HEK293 (cell line): ENCODE measurements around the gene BLMH.
"Not testable (repeated sequence)": the region's sequence is repeated elsewhere in the genome, so short reads cannot be mapped to it uniquely, and the experiment has no call there.

Experiments used
- CTCF ChIA-PET: fragments of 350-600 bp; formaldehyde crosslinking; extraction: SDS; loops from one replicate; lab custom pipeline; 2021; ENCODE audit warnings: antibody characterized with exemption; lab: Yijun Ruan, JAX
- POLR2A ChIA-PET: fragments of 300-600 bp; formaldehyde crosslinking; extraction: SDS; loops from one replicate; lab custom pipeline; 2020; ENCODE audit warnings: antibody characterized with exemption, inconsistent platforms; lab: Yijun Ruan, JAX
- H3K27ac ChIP-seq: fragments of 200-500 bp; sonication (Bioruptor generic); 2 replicates; pipeline ENCODE4 v1.5.1; 2014; ENCODE audit warnings: low read depth, low read length, control low read depth, inconsistent platforms; ENCODE audit errors: extremely low read depth
- H3K36me3 ChIP-seq, 2 experiments: fragments of 200-500 bp in 1 of 2; sonication (Bioruptor generic) in 1 of 2; 1 replicate in 1 of 2; 2 replicates in 1 of 2; pipeline ENCODE4 v1.5.1; 2014 to 2017; ENCODE audit warnings: inconsistent platforms in 2 of 2, low read length in 2 of 2; ENCODE audit not compliant: control insufficient read depth in 2 of 2, insufficient read depth in 1 of 2
- H3K4me1 ChIP-seq: fragments of 200-500 bp; sonication (Bioruptor generic); 2 replicates; pipeline ENCODE4 v1.5.1; 2014; ENCODE audit warnings: mild to moderate bottlenecking, low read length, inconsistent platforms; ENCODE audit not compliant: control insufficient read depth, insufficient read depth
- H3K4me3 ChIP-seq: 2 replicates; pipeline ENCODE4 v1.5.1; 2011; ENCODE audit warnings: low read depth, mild to moderate bottlenecking, control low read depth, low read length, moderate library complexity
- H3K9me3 ChIP-seq: fragments of 200-500 bp; sonication (Bioruptor generic); 2 replicates; pipeline ENCODE4 v1.5.1; 2014; ENCODE audit warnings: low read depth, low read length, inconsistent platforms; ENCODE audit not compliant: control insufficient read depth, insufficient read depth
- GLI2 ChIP-seq: fragments of 450-650 bp; formaldehyde crosslinking; IDR thresholded peaks from 2 replicates; pipeline ENCODE4; 2017; ENCODE audit warnings: missing biosample characterization, missing genetic modification characterization, low read depth, borderline replicate concordance
- KLF7 ChIP-seq: fragments of 450-650 bp; formaldehyde crosslinking; IDR thresholded peaks from 2 replicates; pipeline ENCODE4 v1.5.1; 2016; ENCODE audit warnings: missing biosample characterization, missing genetic modification characterization, borderline replicate concordance
- MZF1 ChIP-seq: fragments of 450-650 bp; formaldehyde crosslinking; IDR thresholded peaks from 2 replicates; pipeline ENCODE4 v1.5.1; 2017; ENCODE audit warnings: missing biosample characterization, missing genetic modification characterization, borderline replicate concordance
- PRDM1 ChIP-seq: fragments of 450-650 bp; formaldehyde crosslinking; IDR thresholded peaks from 2 replicates; pipeline ENCODE4; 2016; ENCODE audit warnings: missing biosample characterization, missing genetic modification characterization
- REPIN1 ChIP-seq: fragments of 450-650 bp; formaldehyde crosslinking; IDR thresholded peaks from 2 replicates; pipeline ENCODE4 v1.5.1; 2017; ENCODE audit warnings: missing biosample characterization, missing genetic modification characterization, low read depth
- SCRT2 ChIP-seq: fragments of 450-650 bp; formaldehyde crosslinking; IDR thresholded peaks from 2 replicates; pipeline ENCODE4 v1.5.1; 2016; ENCODE audit warnings: missing biosample characterization, missing genetic modification characterization
- YY1 ChIP-seq: fragments of 450-650 bp; formaldehyde crosslinking; IDR thresholded peaks from 2 replicates; pipeline ENCODE4 v1.5.1; 2018; ENCODE audit warnings: missing biosample characterization, missing genetic modification characterization
- YY2 ChIP-seq: fragments of 450-650 bp; formaldehyde crosslinking; IDR thresholded peaks from 2 replicates; pipeline ENCODE4 v1.5.1; 2016; ENCODE audit warnings: missing biosample characterization, missing genetic modification characterization
- ZEB2 ChIP-seq: fragments of 450-650 bp; formaldehyde crosslinking; IDR thresholded peaks from 2 replicates; pipeline ENCODE4 v1.5.1; 2016; ENCODE audit warnings: missing biosample characterization, missing genetic modification characterization
- ZNF114 ChIP-seq: fragments of 450-650 bp; formaldehyde crosslinking; IDR thresholded peaks from 2 replicates; pipeline ENCODE4 v1.5.0; 2017; ENCODE audit warnings: missing biosample characterization, missing genetic modification characterization
- ZNF133 ChIP-seq: fragments of 450-650 bp; formaldehyde crosslinking; IDR thresholded peaks from 2 replicates; pipeline ENCODE4 v1.5.1; 2016; ENCODE audit warnings: missing biosample characterization, missing genetic modification characterization
- ZNF169 ChIP-seq: fragments of 450-650 bp; formaldehyde crosslinking; IDR thresholded peaks from 2 replicates; pipeline ENCODE4 v1.5.1; 2016; ENCODE audit warnings: missing biosample characterization, missing genetic modification characterization
- ZNF202 ChIP-seq: fragments of 450-650 bp; formaldehyde crosslinking; IDR thresholded peaks from 2 replicates; pipeline ENCODE4 v1.5.1; 2016; ENCODE audit warnings: missing biosample characterization, missing genetic modification characterization, borderline replicate concordance
- ZNF302 ChIP-seq: fragments of 450-650 bp; formaldehyde crosslinking; IDR thresholded peaks from 2 replicates; pipeline ENCODE4 v1.5.1; 2016; ENCODE audit warnings: missing biosample characterization, missing genetic modification characterization, low read depth
- ZNF449 ChIP-seq: fragments of 450-650 bp; formaldehyde crosslinking; IDR thresholded peaks from 2 replicates; pipeline ENCODE4 v1.5.1; 2017; ENCODE audit warnings: missing biosample characterization, mild to moderate bottlenecking, missing genetic modification characterization, moderate library complexity
- ZNF514 ChIP-seq: fragments of 450-650 bp; formaldehyde crosslinking; IDR thresholded peaks from 2 replicates; pipeline ENCODE4 v1.5.1; 2016; ENCODE audit warnings: missing biosample characterization, missing genetic modification characterization
- ZNF701 ChIP-seq: fragments of 450-650 bp; formaldehyde crosslinking; IDR thresholded peaks from 2 replicates; pipeline ENCODE4 v1.5.1; 2016; ENCODE audit warnings: missing biosample characterization, missing genetic modification characterization
- ZNF776 ChIP-seq: fragments of 450-650 bp; formaldehyde crosslinking; IDR thresholded peaks from 2 replicates; pipeline ENCODE4 v1.5.0; 2017; ENCODE audit warnings: missing biosample characterization, missing genetic modification characterization, borderline replicate concordance
- ZNF792 ChIP-seq: fragments of 450-650 bp; formaldehyde crosslinking; IDR thresholded peaks from 2 replicates; pipeline ENCODE4 v1.5.1; 2016; ENCODE audit warnings: missing biosample characterization, missing genetic modification characterization
- ZNF843 ChIP-seq: fragments of 450-650 bp; formaldehyde crosslinking; IDR thresholded peaks from 2 replicates; pipeline ENCODE4 v1.5.1; 2016; ENCODE audit warnings: missing biosample characterization, missing genetic modification characterization
- ZSCAN30 ChIP-seq: fragments of 450-650 bp; IDR thresholded peaks from 2 replicates; pipeline ENCODE4 v1.5.1; 2018; ENCODE audit warnings: missing biosample characterization, mild to moderate bottlenecking, missing genetic modification characterization, moderate library complexity
- TF ChIP-seq, protein P1 (sequence below): fragments of 450-650 bp; IDR thresholded peaks from 2 replicates; pipeline ENCODE4 v1.5.1; 2018; ENCODE audit warnings: missing biosample characterization, missing genetic modification characterization
- TF ChIP-seq, protein P2 (sequence below): fragments of 450-650 bp; formaldehyde crosslinking; IDR thresholded peaks from 2 replicates; pipeline ENCODE4 v1.5.1; 2016; ENCODE audit warnings: missing biosample characterization, missing genetic modification characterization

Gene BLMH

DNA sequence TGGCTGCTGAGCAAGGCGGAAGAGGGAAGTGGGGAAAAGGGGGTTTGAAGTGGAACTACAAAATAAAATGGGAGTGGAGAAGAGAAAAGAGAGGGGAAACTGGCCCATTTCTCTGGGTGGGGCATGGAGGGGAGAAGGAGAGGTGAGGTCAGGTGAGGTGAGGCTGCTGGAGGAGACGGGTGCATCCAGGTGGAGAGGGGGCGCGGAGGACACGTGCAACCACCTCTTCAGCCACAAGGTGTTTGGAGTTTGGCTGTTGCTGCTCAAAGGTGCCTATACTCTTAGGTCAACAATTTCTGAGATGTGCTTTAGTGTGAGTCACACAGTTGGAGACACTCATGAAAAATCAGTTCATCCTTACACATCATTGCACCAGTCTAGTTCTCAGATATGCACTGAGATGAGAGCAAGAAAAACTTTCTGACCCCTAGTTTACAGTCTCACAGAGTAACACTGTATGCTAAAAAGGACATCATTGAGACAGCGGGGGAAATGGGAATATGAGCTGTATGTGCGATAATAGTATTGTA is 61.1 kb downstream of the BLMH start:
- POLR2A ChIA-PET, result no interaction called here
- Histone ChIP-seq H3K4me3 (no peak overlapping the region), H3K9me3 (no peaks in the 10 kb centered on the region), H3K4me1 (peaks cover 2% of the 10 kb centered on the region; the same call in 1 of the 2 replicates), H3K27ac (no peak overlapping the region), H3K36me3 (no peaks in the 10 kb centered on the region)
- peak; percentile 47 for TF ChIP-seq SCRT2
- no peak for TF ChIP-seq ZSCAN30
- TF ChIP-seq, all 188 proteins: peak for 1
- CTCF ChIA-PET, result interaction anchor here (0.5 kb wide), 1 partner anchor 56 kb away, joined by 3 read pairs; no protein-coding TSS in a partner anchor

GRCh38 chr17:30230009-30230408 is 61.7 kb downstream of the BLMH start:
- H3K27ac ChIP-seq, H3K4me1 ChIP-seq, CTCF ChIA-PET: not testable (repeated sequence)

DNA sequence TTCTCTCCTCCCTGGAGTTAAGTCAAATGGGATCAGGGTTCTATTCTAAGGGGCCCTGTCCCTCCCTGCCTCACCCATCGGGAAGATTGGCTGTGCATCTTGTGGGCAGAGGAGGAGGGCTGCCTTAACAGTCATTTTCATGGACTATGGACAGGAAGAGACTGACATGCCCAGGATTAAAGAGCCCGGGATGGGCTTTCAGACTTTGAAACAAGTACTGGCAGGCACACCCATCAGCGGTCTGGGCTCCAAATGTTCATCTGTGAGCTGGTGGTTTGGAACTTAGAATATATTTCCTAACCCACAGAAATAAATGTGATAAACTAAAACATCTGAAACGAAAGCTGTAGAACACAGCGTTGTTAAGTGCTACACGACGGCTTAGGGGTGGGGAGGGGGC is 62.7 kb downstream of the BLMH start:
- ChIA-PET POLR2A (no interaction called here), CTCF (interaction anchor here (0.8 to 1.3 kb wide), 3 partner anchors 17 to 112 kb away, joined by 3 to 4 read pairs (median 3); no protein-coding TSS in a partner anchor)
- Histone ChIP-seq H3K27ac (no peak overlapping the region), H3K4me1 (no peaks in the 10 kb centered on the region), H3K4me3 (no peak overlapping the region), H3K36me3 (no peaks in the 10 kb centered on the region), H3K9me3 (no peaks in the 10 kb centered on the region)
- TF ChIP-seq ZNF776 (tag by site-specific recombination) (no peak), REPIN1 (tag by site-specific recombination) (no peak), ZNF133 (tag by site-specific recombination) (no peak), ZNF449 (tag by site-specific recombination) (no peak), GLI2 (tag by site-specific recombination) (no peak), ZNF202 (no peak), ZNF792 (tag by site-specific recombination) (no peak), ZNF514 (tag by site-specific recombination) (no peak), ZEB2 (tag by site-specific recombination) (no peak), ZNF169 (tag by site-specific recombination) (no peak)

More at GRCh38 chr17:30230009-30230408, 61.7 kb downstream of the BLMH start:
- H3K4me3 ChIP-seq, H3K36me3 ChIP-seq, H3K9me3 ChIP-seq, POLR2A ChIA-PET: not testable (repeated sequence)
- TF ChIP-seq, protein P1, sequence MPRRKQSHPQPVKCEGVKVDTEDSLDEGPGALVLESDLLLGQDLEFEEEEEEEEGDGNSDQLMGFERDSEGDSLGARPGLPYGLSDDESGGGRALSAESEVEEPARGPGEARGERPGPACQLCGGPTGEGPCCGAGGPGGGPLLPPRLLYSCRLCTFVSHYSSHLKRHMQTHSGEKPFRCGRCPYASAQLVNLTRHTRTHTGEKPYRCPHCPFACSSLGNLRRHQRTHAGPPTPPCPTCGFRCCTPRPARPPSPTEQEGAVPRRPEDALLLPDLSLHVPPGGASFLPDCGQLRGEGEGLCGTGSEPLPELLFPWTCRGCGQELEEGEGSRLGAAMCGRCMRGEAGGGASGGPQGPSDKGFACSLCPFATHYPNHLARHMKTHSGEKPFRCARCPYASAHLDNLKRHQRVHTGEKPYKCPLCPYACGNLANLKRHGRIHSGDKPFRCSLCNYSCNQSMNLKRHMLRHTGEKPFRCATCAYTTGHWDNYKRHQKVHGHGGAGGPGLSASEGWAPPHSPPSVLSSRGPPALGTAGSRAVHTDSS (tag by site-specific recombination), result peak; percentile 97

GRCh38 chr17:30228011-30228410 is 63.7 kb downstream of the BLMH start:
- CTCF ChIA-PET, result interaction anchor here (0.6 to 1.3 kb wide), 2 partner anchors 113 to 224 kb away, joined by 3 to 4 read pairs; no protein-coding TSS in a partner anchor
- no peak overlapping the region for H3K27ac ChIP-seq
- no peaks in the 10 kb centered on the region for H3K36me3 ChIP-seq
- POLR2A ChIA-PET, result no interaction called here
- no peaks in the 10 kb centered on the region for H3K4me1 ChIP-seq
- TF ChIP-seq PRDM1 (tag by site-specific recombination) (no peak), ZNF114 (tag by site-specific recombination) (no peak), MZF1 (tag by site-specific recombination) (no peak), YY1 (tag by site-specific recombination) (no peak), ZNF514 (tag by site-specific recombination) (no peak), ZNF843 (tag by site-specific recombination) (no peak), KLF7 (tag by site-specific recombination) (no peak), YY2 (no peak), ZNF302 (tag by site-specific recombination) (no peak), ZNF701 (tag by site-specific recombination) (no peak)
- TF ChIP-seq, protein P2, sequence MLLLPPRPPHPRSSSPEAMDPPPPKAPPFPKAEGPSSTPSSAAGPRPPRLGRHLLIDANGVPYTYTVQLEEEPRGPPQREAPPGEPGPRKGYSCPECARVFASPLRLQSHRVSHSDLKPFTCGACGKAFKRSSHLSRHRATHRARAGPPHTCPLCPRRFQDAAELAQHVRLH (tag by site-specific recombination), result no peak
- H3K9me3 ChIP-seq, result no peaks in the 10 kb centered on the region
- no peak overlapping the region for H3K4me3 ChIP-seq
